ENCODE results near the gene EEF1A2.

EEF1A2 gene

DNA sequence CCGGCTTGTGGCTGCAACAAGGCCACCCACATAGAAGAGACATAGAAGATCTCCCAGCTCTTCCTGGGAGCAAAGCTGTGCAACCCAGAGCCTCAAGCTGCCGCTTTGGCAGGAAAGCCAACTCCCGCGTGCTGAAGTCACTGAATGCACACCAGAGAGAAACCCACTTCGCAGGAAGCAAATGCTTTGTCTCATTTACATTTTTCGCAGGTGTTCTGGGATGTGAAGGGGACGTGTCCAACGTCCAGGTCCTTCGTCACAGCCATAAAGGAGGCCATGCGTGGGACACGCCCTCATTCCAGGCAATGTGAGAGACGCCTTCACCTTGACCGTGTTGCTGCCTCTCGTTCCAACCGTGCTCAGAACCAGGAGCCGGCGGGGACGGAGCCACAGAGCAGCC lies 50.9 kb downstream of the EEF1A2 start:
- H3K27me3 ChIP-seq (ENCODE audit: insufficient read depth, low read length), result no peaks in the 10 kb centered on the region
- H3K9me3 ChIP-seq (ENCODE audit: insufficient read depth, low read depth, low read length), result no peaks in the 10 kb centered on the region
- no peaks in the 10 kb centered on the region for H3K36me3 ChIP-seq (ENCODE audit: insufficient read depth, low read depth, low read length)
- no peak overlapping the region for H3K27ac ChIP-seq (ENCODE audit: low read length)
- no peak overlapping the region for H3K4me3 ChIP-seq (ENCODE audit: low read length)
- no peak overlapping the region for H3K9ac ChIP-seq (ENCODE audit: low read depth, low read length)
- no peaks in the 10 kb centered on the region for H3K4me1 ChIP-seq (ENCODE audit: insufficient read depth, low read length)

DNA sequence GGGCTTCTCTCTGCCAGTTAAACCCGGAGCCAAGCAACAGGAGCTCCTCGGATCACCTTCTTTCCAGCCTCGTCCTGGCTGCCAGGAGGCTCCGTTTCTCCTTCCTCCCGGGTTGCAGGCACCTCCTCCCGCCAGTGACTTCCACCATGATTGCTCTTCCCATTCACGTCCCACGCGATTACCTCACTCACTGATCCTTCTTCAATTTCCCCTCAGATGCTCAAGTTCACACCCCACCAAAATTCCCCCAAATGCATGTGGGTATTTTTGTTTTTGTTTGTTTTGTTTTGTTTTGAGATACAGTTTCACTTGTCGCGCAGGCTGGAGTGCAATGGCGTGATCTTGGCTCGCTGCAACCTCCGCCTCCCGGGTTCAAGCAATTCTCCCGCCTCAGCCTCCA lies 51.6 kb downstream of the EEF1A2 start:
- Histone ChIP-seq H3K9me3 (ENCODE audit: insufficient read depth, low read depth, low read length) (no peaks in the 10 kb centered on the region), H3K27me3 (ENCODE audit: insufficient read depth, low read length) (no peaks in the 10 kb centered on the region), H3K36me3 (ENCODE audit: insufficient read depth, low read depth, low read length) (no peaks in the 10 kb centered on the region), H3K4me3 (ENCODE audit: low read length) (no peak overlapping the region), H3K4me1 (ENCODE audit: insufficient read depth, low read length) (no peaks in the 10 kb centered on the region), H3K9ac (ENCODE audit: low read depth, low read length) (no peak overlapping the region), H3K27ac (ENCODE audit: low read length) (no peak overlapping the region)

DNA sequence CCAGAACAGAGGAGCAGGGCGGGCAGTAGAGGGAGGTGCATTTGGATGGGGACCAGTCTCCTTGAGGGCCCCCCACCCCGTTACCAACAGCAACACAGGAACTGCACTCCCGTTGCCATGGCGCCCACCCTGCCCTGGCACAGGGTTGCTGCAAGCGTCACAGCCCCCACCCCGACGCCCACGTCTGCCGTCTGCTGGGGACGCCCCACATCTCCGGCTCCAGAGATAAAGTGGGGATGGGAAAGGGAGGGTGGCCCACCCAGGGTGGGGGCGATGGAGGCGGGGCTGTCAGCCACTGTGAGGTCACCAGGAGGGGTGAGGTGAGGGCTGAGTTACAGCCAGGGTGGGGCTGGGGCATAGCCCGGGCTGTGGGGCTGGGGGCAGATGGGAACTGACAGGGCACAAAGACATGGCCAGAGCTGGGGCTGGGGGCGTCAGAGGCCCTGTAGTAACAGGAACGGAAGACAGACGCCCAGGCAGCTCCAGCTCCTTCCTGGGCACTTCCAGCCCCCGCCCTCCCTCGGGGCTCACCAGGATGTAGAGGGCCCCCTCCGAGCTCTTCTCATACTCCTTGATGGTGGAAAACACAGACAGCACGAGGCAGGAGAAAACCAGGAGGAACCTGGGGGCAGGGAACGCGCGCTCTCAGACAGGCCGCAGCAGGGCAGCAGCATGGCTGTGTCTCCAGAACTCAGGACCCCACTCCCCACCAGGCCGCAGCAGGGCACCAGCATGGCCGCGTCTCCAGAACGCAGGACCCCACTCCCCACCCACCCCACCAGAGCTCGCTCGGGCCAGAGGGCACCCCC lies 52.5 kb downstream of the EEF1A2 start:
- H3K4me3 ChIP-seq (ENCODE audit: low read length), result no peak overlapping the region
- no peaks in the 10 kb centered on the region for H3K36me3 ChIP-seq (ENCODE audit: insufficient read depth, low read depth, low read length)
- H3K27me3 ChIP-seq (ENCODE audit: insufficient read depth, low read length), result no peaks in the 10 kb centered on the region
- no peaks in the 10 kb centered on the region for H3K4me1 ChIP-seq (ENCODE audit: insufficient read depth, low read length)
- no peak overlapping the region for H3K27ac ChIP-seq (ENCODE audit: low read length)
- no peak overlapping the region for H3K9ac ChIP-seq (ENCODE audit: low read depth, low read length)
- no peaks in the 10 kb centered on the region for H3K9me3 ChIP-seq (ENCODE audit: insufficient read depth, low read depth, low read length)

DNA sequence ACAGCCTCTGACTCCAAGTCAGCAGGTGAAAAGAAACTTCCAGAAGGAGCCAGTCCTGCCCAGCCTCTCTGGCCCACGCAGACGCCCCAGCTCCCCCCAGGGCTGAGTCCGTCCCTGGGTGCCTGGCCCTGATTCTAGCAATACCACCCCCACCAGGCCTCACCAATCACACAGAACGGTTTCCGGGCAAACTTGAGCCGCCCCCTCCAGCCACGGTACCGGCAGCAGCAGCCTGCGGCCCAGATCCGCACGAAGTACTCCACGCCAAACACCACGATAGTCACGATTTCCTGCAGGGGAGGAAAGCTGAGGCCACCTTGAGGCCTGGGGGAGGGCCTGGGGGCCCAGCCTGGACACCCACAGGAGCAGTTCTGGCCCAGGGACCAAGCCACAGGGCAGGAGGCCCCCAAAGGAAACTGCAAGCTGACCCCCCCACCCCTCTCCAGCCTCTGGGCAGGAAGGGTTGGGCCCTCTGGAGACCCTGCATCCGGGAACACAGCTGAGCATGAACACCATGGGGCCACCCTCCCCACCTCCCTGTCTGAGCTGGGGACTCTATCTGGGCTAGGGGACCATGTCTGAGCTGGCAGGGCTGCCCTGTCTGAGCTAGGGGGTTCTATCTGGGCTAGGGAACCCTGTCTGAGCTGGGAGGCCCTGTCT lies 53.7 kb downstream of the EEF1A2 start:
- Histone ChIP-seq H3K27me3 (ENCODE audit: insufficient read depth, low read length) (no peaks in the 10 kb centered on the region), H3K36me3 (ENCODE audit: insufficient read depth, low read depth, low read length) (no peaks in the 10 kb centered on the region), H3K9me3 (ENCODE audit: insufficient read depth, low read depth, low read length) (no peaks in the 10 kb centered on the region), H3K4me1 (ENCODE audit: insufficient read depth, low read length) (no peaks in the 10 kb centered on the region), H3K4me3 (ENCODE audit: low read length) (no peak overlapping the region), H3K9ac (ENCODE audit: low read depth, low read length) (no peak overlapping the region), H3K27ac (ENCODE audit: low read length) (no peak overlapping the region)

DNA sequence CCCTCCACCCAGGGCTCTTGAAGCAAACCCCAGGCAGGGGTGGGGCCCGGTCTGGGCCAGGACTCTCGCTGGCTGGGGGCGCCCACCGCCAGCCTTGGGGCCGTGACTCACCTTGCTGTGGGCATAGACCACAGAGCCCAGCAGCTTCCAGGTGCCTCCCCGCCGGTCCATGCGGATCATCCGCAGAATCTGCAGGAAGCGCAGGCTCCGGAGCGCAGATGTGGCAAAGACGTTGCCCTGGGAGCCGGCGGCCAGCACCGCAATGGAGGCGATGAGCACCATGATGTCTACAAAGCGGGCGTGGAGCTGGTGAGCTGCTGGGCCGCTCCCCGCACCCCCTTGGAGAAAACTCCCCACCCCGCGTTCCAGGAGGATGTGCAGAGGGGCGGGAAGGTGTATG lies 54.3 kb downstream of the EEF1A2 start:
- H3K4me3 ChIP-seq (ENCODE audit: low read length), result no peak overlapping the region
- H3K9me3 ChIP-seq (ENCODE audit: insufficient read depth, low read depth, low read length), result no peaks in the 10 kb centered on the region
- H3K27me3 ChIP-seq (ENCODE audit: insufficient read depth, low read length), result no peaks in the 10 kb centered on the region
- no peaks in the 10 kb centered on the region for H3K36me3 ChIP-seq (ENCODE audit: insufficient read depth, low read depth, low read length)
- no peaks in the 10 kb centered on the region for H3K4me1 ChIP-seq (ENCODE audit: insufficient read depth, low read length)
- no peak overlapping the region for H3K27ac ChIP-seq (ENCODE audit: low read length)
- no peak overlapping the region for H3K9ac ChIP-seq (ENCODE audit: low read depth, low read length)

DNA sequence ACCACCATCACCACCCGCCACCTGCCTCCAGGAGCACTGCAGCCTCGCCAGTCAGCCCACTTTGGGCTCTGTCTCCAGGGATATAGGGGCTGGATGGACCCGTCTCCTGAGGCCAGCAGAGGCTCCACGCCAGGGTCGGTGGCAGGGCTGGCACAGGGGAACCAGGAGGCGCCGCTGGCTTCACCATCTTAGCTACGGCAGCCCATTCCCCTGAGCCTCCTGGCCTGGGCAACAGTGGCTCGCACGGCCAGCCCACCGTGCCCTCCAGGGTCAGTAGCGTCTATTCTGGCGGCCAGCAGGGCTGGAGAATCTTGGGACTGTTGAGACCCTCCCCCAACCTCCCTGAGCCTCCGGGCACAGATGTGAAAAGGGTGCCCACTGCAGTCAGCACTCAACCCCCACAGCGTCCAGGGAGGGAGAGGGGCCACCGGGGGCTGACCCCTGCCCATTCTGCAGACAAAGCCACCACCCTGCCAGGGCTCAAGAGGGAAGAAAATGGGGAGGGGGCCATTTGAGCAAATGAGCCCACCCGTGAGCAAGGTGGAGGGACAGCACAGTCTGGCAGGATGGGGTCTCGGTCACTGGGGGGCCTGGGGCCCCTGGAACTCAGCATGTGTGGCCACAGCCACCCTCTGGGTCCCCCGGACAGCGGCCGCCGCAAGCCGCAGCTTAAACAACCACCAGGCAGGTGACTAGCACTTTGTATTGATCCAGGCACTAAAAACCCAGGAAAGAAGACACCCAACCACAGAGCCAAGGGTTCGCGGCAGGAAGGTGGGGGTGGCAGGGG lies 55.1 kb downstream of the EEF1A2 start:
- Histone ChIP-seq H3K9me3 (ENCODE audit: insufficient read depth, low read depth, low read length) (no peaks in the 10 kb centered on the region), H3K4me3 (ENCODE audit: low read length) (no peak overlapping the region), H3K27ac (ENCODE audit: low read length) (no peak overlapping the region), H3K9ac (ENCODE audit: low read depth, low read length) (no peak overlapping the region), H3K27me3 (ENCODE audit: insufficient read depth, low read length) (no peaks in the 10 kb centered on the region), H3K36me3 (ENCODE audit: insufficient read depth, low read depth, low read length) (no peaks in the 10 kb centered on the region), H3K4me1 (ENCODE audit: insufficient read depth, low read length) (no peaks in the 10 kb centered on the region)

DNA sequence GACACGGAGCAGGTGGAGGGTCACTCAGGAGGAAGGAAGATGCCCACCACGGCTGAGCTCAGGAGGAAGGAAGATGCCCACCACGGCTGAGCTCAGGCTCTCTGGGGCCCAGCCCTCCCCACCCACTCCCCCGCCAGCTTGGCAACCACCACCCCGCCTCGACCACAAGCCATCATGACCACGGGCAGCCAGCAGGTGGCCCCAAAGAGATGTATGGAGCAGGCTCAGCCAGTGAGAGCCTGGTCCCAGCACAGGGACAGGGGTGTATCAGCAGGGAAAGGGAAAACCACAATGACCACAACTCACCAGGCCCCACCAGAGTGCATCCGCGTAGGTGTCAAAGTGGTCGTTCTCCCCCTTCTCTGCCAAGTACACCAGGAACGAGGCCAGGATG lies 56.8 kb downstream of the EEF1A2 start:
- no peak overlapping the region for H3K27ac ChIP-seq (ENCODE audit: low read length)
- H3K9me3 ChIP-seq (ENCODE audit: insufficient read depth, low read depth, low read length), result no peaks in the 10 kb centered on the region
- H3K27me3 ChIP-seq (ENCODE audit: insufficient read depth, low read length), result no peaks in the 10 kb centered on the region
- peaks cover 4% of the 10 kb centered on the region; the same call in 1 of the 2 replicates for H3K36me3 ChIP-seq (ENCODE audit: insufficient read depth, low read depth, low read length)
- no peak overlapping the region for H3K9ac ChIP-seq (ENCODE audit: low read depth, low read length)
- H3K4me3 ChIP-seq (ENCODE audit: low read length), result no peak overlapping the region
- H3K4me1 ChIP-seq (ENCODE audit: insufficient read depth, low read length), result no peaks in the 10 kb centered on the region

DNA sequence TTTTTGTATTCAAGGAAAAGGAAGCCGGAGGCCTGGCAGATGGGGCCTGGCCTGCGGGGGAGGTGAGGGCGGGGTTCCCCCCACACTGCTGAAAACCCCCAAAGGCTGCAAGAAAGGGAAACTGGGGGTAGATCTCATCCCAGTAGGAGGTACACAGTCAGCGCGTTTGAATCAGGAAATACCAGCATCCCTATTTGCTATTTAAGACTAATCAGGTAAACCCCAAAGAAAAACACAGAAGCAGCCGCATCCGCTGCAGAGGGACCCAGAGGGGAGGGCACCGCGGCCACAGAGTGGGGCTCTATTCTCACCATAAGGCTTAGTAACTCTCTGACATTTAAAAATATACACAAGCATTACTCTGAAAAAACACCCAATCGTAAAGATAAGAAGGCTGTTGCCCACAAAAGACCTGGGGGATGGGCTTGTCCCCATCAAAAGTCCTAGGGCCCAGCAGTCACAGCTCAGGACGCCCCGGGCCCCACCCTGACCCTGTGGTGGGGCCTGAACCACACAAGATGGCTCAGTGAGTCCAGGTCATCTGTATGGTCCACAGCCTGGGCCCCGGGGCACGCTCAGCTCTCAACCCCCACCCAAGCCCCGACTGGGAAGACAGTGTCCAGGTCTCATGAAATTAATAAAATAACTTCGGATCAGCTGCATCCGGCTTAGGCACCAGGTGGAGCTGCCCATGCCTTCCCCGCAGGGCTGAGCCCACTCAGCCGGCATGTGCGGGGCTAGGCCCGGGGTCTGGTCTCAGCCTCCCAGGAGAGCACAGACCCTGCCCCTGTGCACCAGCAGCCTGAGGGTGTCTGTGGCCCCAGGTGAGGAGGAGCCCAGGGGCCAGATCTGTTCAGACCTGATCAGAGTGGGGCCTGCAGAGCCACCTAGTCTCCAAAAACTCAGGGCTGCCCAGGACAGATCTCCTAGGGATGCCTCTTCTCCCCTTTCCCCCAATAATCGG lies 57.5 kb downstream of the EEF1A2 start:
- H3K9ac ChIP-seq (ENCODE audit: low read depth, low read length), result no peak overlapping the region
- H3K4me1 ChIP-seq (ENCODE audit: insufficient read depth, low read length), result no peaks in the 10 kb centered on the region
- H3K27ac ChIP-seq (ENCODE audit: low read length), result no peak overlapping the region
- peaks cover 4% of the 10 kb centered on the region; the same call in 1 of the 2 replicates for H3K36me3 ChIP-seq (ENCODE audit: insufficient read depth, low read depth, low read length)
- H3K4me3 ChIP-seq (ENCODE audit: low read length), result no peak overlapping the region
- H3K27me3 ChIP-seq (ENCODE audit: insufficient read depth, low read length), result no peaks in the 10 kb centered on the region
- H3K9me3 ChIP-seq (ENCODE audit: insufficient read depth, low read depth, low read length), result no peaks in the 10 kb centered on the region

DNA sequence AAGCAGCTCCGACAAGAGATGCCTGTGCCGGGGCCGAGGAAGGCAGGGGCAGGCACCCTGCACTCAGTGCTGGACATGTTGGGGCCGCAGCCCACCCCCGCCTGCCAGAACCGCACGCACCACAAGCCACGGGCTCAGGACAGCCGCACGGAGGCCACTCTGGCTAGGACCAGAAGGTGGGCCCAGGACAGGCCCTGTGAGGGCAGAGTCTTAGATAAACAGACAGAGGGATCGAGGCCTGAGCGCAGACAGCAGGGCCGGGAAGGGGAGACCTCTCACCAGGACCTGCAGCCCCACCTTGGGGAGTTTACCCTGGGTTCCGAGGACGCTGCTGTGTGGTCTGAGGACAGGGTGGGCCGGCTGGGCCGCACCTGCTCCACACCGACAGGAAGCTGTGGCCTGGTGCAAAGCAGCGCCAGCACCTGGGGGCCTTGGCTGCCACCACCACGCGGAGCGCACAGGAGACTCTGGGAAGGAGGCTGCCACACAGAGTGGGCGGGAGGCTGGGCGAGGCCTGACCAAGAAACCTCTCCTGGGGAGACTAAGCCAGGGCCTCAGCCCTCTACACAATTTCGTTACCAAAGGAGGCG lies 58.4 kb downstream of the EEF1A2 start:
- Histone ChIP-seq H3K36me3 (ENCODE audit: insufficient read depth, low read depth, low read length) (peaks cover 4% of the 10 kb centered on the region; the same call in 1 of the 2 replicates), H3K9ac (ENCODE audit: low read depth, low read length) (no peak overlapping the region), H3K9me3 (ENCODE audit: insufficient read depth, low read depth, low read length) (no peaks in the 10 kb centered on the region), H3K27me3 (ENCODE audit: insufficient read depth, low read length) (no peaks in the 10 kb centered on the region), H3K27ac (ENCODE audit: low read length) (no peak overlapping the region), H3K4me1 (ENCODE audit: insufficient read depth, low read length) (no peaks in the 10 kb centered on the region), H3K4me3 (ENCODE audit: low read length) (no peak overlapping the region)

DNA sequence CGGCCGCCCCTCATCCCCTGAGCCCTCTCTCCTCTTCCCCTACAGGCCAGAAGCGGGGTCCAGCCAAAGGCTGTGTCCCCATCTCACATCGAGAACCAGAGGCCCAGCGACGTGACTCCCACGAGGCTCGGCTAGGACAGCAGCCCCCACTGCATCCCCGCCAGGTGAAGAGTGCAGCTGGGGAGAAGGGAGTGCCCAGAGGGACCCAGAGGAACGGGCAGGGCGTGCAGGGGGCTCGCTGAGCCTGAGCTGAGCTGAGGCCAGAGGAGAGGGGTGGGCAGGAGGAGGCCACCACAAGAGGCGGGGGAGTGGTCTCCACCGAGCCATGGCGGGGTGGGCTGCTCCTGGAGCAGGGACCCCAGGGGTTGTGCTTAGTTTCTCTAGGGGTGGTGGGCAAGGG lies 59.0 kb downstream of the EEF1A2 start:
- H3K27me3 ChIP-seq (ENCODE audit: insufficient read depth, low read length), result no peaks in the 10 kb centered on the region
- no peak overlapping the region for H3K9ac ChIP-seq (ENCODE audit: low read depth, low read length)
- no peak overlapping the region for H3K27ac ChIP-seq (ENCODE audit: low read length)
- H3K4me1 ChIP-seq (ENCODE audit: insufficient read depth, low read length), result no peaks in the 10 kb centered on the region; the same call in 1 of the 2 replicates
- H3K36me3 ChIP-seq (ENCODE audit: insufficient read depth, low read depth, low read length), result peaks cover 4% of the 10 kb centered on the region; the same call in 1 of the 2 replicates
- H3K4me3 ChIP-seq (ENCODE audit: low read length), result no peak overlapping the region
- no peaks in the 10 kb centered on the region for H3K9me3 ChIP-seq (ENCODE audit: insufficient read depth, low read depth, low read length)

Data from iPS-20b (cell line).